IMR-90 (cell line): ENCODE measurements around the gene KAT2B. TPM values are rescaled to one million over a fixed set of nuclear protein-coding genes. Genes with fewer than 3 reads are reported as not detected.

Experiments
- ATAC-seq: fragments of 200-7000 bp; cut with Tn5 transposase; 2 replicates; pipeline ENCODE4 v1.9.1; 2020; ENCODE audit warnings: low read depth, mild to moderate bottlenecking, moderate library complexity
- BruUV-seq: library from RNA; stranded (reverse); fragments of 400-500 nt; replicated peaks from 2 replicates; lab custom pipeline; 2021; lab: Mats Ljungman, UMichigan
- CTCF ChIA-PET: fragments of 300-600 bp; formaldehyde crosslinking; extraction: SDS; loops from one replicate; lab custom pipeline; 2021; ENCODE audit warnings: antibody characterized with exemption; lab: Yijun Ruan, JAX
- POLR2A ChIA-PET: fragments of 300-600 bp; sonication (Branson Sonifier 250); formaldehyde crosslinking; loops from one replicate; lab custom pipeline; 2022; ENCODE audit warnings: antibody characterized with exemption; ENCODE audit not compliant: unreplicated experiment; lab: Charles Lee
- DNase-seq: peaks from one replicate; pipeline ENCODE4 v3.0.0; 2013
- H2AFZ ChIP-seq: replicated peaks from 2 replicates; pipeline ENCODE3; 2013; ENCODE audit warnings: low read length, mild to moderate bottlenecking; ENCODE audit not compliant: poor library complexity
- H2AK5ac ChIP-seq: 2 replicates; pipeline ENCODE4 v1.6.1; 2013; ENCODE audit warnings: low read depth, low read length, inconsistent platforms
- H2AK9ac ChIP-seq: replicated peaks from 2 replicates; pipeline ENCODE3; 2013; ENCODE audit warnings: mild to moderate bottlenecking, low read depth, low read length, moderate library complexity; ENCODE audit not compliant: poor library complexity
- H2BK120ac ChIP-seq: 2 replicates; pipeline ENCODE4 v1.6.1; 2013; ENCODE audit warnings: low read depth, low read length, inconsistent platforms
- H2BK15ac ChIP-seq: 3 replicates; pipeline ENCODE4 v1.6.1; 2013; ENCODE audit warnings: low read depth, low read length, inconsistent platforms
- H2BK20ac ChIP-seq: 2 replicates; pipeline ENCODE4 v1.6.1; 2013; ENCODE audit warnings: low read depth, mild to moderate bottlenecking, inconsistent platforms, low read length, moderate library complexity
- H2BK5ac ChIP-seq: 2 replicates; pipeline ENCODE4 v1.6.1; 2013; ENCODE audit warnings: mild to moderate bottlenecking, low read depth, low read length, inconsistent platforms; ENCODE audit not compliant: poor library complexity, severe bottlenecking
- H3K14ac ChIP-seq: replicated peaks from 2 replicates; pipeline ENCODE4 v1.6.1; 2013; ENCODE audit warnings: low read depth, low read length, inconsistent platforms
- H3K18ac ChIP-seq: 2 replicates; pipeline ENCODE4 v1.6.1; 2013; ENCODE audit warnings: low read depth, low read length, control low read depth
- H3K23ac ChIP-seq: 2 replicates; pipeline ENCODE4 v1.6.1; 2013; ENCODE audit warnings: low read depth, low read length, inconsistent platforms
- H3K27ac ChIP-seq: 2 replicates; pipeline ENCODE4 v1.5.1; 2013; ENCODE audit warnings: mild to moderate bottlenecking, control low read depth, low read length; ENCODE audit not compliant: insufficient read depth
- H3K27me3 ChIP-seq: 2 replicates; pipeline ENCODE4 v1.6.1; 2013; ENCODE audit warnings: low read length; ENCODE audit not compliant: control insufficient read depth, insufficient read depth
- H3K36me3 ChIP-seq: 2 replicates; pipeline ENCODE4 v1.6.1; 2013; ENCODE audit warnings: low read length, mixed read lengths; ENCODE audit not compliant: control insufficient read depth, insufficient read depth
- H3K4ac ChIP-seq: 2 replicates; pipeline ENCODE4 v1.6.1; 2013; ENCODE audit warnings: low read depth, low read length, inconsistent platforms
- H3K4me1 ChIP-seq: 2 replicates; pipeline ENCODE4 v1.6.1; 2013; ENCODE audit warnings: low read length, mixed read lengths; ENCODE audit not compliant: control insufficient read depth, insufficient read depth
- H3K4me2 ChIP-seq: 2 replicates; pipeline ENCODE4 v1.6.1; 2013; ENCODE audit warnings: low read depth, mild to moderate bottlenecking, control low read depth, low read length, moderate library complexity
- H3K4me3 ChIP-seq: 2 replicates; pipeline ENCODE4 v1.5.1; 2013; ENCODE audit warnings: low read depth, mild to moderate bottlenecking, control low read depth, low read length, moderate library complexity; ENCODE audit not compliant: insufficient read depth
- H3K56ac ChIP-seq: 2 replicates; pipeline ENCODE4 v1.6.1; 2013; ENCODE audit warnings: low read length, inconsistent platforms; ENCODE audit not compliant: insufficient read depth; ENCODE audit errors: extremely low read depth
- H3K79me1 ChIP-seq, 2 experiments: 2 replicates each; pipeline ENCODE4 v1.6.1; 2013; ENCODE audit warnings: low read length in 2 of 2, inconsistent platforms in 1 of 2, low read depth in 1 of 2
- H3K9ac ChIP-seq: 2 replicates; pipeline ENCODE4 v1.6.1; 2013; ENCODE audit warnings: low read depth, low read length, control low read depth
- H3K9me1 ChIP-seq: 2 replicates; pipeline ENCODE4 v1.6.1; 2013; ENCODE audit warnings: low read length, inconsistent platforms; ENCODE audit not compliant: insufficient read depth
- H3K9me3 ChIP-seq: 2 replicates; pipeline ENCODE4 v1.6.1; 2013; ENCODE audit warnings: low read length; ENCODE audit not compliant: control insufficient read depth, insufficient read depth
- H4K20me1 ChIP-seq: 2 replicates; pipeline ENCODE4 v1.6.1; 2013; ENCODE audit warnings: low read length, inconsistent platforms; ENCODE audit not compliant: insufficient read depth
- H4K5ac ChIP-seq: 2 replicates; pipeline ENCODE4 v1.6.1; 2013; ENCODE audit warnings: mild to moderate bottlenecking, low read depth, low read length, control low read depth
- H4K8ac ChIP-seq, 2 experiments: 2 replicates each; pipeline ENCODE4 v1.6.1; 2013; ENCODE audit warnings: low read depth in 2 of 2, low read length in 2 of 2, control low read depth in 1 of 2, inconsistent platforms in 1 of 2
- H4K91ac ChIP-seq: 2 replicates; pipeline ENCODE4 v1.6.1; 2013; ENCODE audit warnings: low read depth, low read length, inconsistent platforms; ENCODE audit not compliant: insufficient read depth
- CHD1 ChIP-seq: IDR thresholded peaks from 2 replicates; pipeline ENCODE4 v1.6.1; 2012; ENCODE audit warnings: low read depth, low read length, improper control_type of control experiment
- MXI1 ChIP-seq: IDR thresholded peaks from 2 replicates; pipeline ENCODE4 v1.6.1; 2012; ENCODE audit warnings: low read depth, mild to moderate bottlenecking, low read length, moderate library complexity, borderline replicate concordance
- RFX5 ChIP-seq: IDR thresholded peaks from 2 replicates; pipeline ENCODE4 v1.8.0; 2012; ENCODE audit warnings: low read depth, mild to moderate bottlenecking, low read length, moderate library complexity
- WGBS, 2 experiments: methylation state at CpG; one replicate each; pipeline versions ENCODE4 v1.1.5 to v1.1.7; 2013; ENCODE audit warnings: missing lambda C conversion rate in 2 of 2; ENCODE audit not compliant: insufficient read length in 1 of 2; ENCODE audit errors: extremely low coverage in 2 of 2; 5-methylcytosine and 5-hydroxymethylcytosine counted together
- dilution Hi-C: fragments of 300-500 bp; cut with HindIII; formaldehyde crosslinking; loops from one replicate; pipeline ENCODE4 v1.14.3; 2018; ENCODE audit warnings: low sequenced_read_pairs; ENCODE audit not compliant: unreplicated experiment
- in situ Hi-C: fragments of 300-500 bp; cut with MboI; formaldehyde crosslinking; loops from 3 replicates; pipeline ENCODE4 v1.14.3; 2019; ENCODE audit warnings: low sequenced_read_pairs, inconsistent platforms, mixed read lengths
- intact Hi-C: fragments of 100-400 bp; cut with micrococcal nuclease; formaldehyde crosslinking; loops from 2 replicates; pipeline ENCODE4 v1.10.0; 2022
- polyA plus RNA-seq, 3 experiments: library from polyadenylated mRNA; depleted of rRNA; stranded (reverse); fragments of >200 nt; gene quantifications; 2 replicates each; pipeline ENCODE4 v1.2.3, GENCODE V29; 2012; ENCODE audit warnings: low replicate concordance in 1 of 3
- total RNA-seq: library from RNA; depleted of rRNA; stranded (reverse); fragments of >200 nt; gene quantifications from 2 replicates; pipeline ENCODE4 v1.2.3, GENCODE V29; 2012
- TF ChIP-seq, protein P1 (sequence below): fragments of 150-350 bp; IDR thresholded peaks from 2 replicates; pipeline ENCODE4 v1.6.1; 2017; ENCODE audit warnings: mild to moderate bottlenecking, antibody characterized with exemption, low read length, low read depth

Gene KAT2B
- total and polyA plus RNA-seq, 2 of the 4 experiments (the other 2 are of a cell fraction) = 2.0 to 2.2 TPM

DNA sequence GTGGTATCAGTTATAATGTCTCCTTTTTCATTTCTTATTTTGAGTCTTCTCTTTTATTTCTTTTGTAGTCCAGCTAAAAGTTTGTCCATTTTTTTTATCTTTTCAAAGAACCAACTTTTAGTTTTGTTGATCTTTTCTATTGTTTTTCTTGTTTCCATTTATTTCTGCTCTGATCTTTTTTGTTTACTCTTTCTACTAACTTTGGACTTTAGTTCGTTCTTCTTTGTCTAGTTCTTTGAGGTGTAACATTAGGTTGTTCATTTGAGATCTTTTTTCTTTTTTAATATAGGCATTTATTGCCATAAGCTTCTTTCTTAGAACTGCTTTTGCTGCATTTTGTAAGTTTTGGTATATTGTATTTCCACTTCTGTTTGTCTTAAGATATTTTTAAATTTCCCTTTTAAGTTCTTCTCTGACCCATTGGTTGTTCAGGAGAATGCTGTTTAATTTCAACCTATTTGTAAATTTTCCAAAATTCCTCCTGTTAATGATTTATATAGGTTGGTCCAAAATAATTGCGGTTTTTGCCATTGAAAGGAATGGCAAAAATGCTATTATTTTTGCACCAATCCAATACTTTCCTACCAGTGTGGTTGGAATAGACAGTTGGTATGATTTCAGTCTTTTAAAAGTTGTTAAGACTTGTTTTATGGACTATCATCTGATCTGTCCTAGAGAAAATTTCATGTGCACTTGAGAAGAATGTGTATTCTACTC, 51.2 kb downstream of the KAT2B start:
- no peak overlapping the region for H3K56ac ChIP-seq
- no peak overlapping the region for H3K23ac ChIP-seq
- DNase-seq = no peak
- no peak overlapping the region for H3K9ac ChIP-seq
- no peak overlapping the region for H4K5ac ChIP-seq
- ATAC-seq = no peak
- H2BK120ac ChIP-seq = no peak overlapping the region
- H2AFZ ChIP-seq = no peak overlapping the region
- H3K4ac ChIP-seq = no peak overlapping the region
- H2BK15ac ChIP-seq = no peak overlapping the region
- ChIA-PET CTCF (no interaction called here), POLR2A (no interaction called here)
- no peak overlapping the region for H3K4me3 ChIP-seq
- no TSS peak for BruUV-seq
- no peak overlapping the region for H2BK20ac ChIP-seq
- WGBS, 2 experiments = no CpG with 5 or more reads among the region's 2 CpGs
- H3K4me2 ChIP-seq = no peak overlapping the region
- H3K36me3 ChIP-seq = no peaks in the 10 kb centered on the region
- no peaks in the 10 kb centered on the region for H4K20me1 ChIP-seq
- no peak overlapping the region for H3K27ac ChIP-seq
- H3K79me1 ChIP-seq = no peaks in the 10 kb centered on the region
- no peak overlapping the region for H3K14ac ChIP-seq
- no peak overlapping the region for H4K8ac ChIP-seq
- intact Hi-C loops = no loop called here
- no peak overlapping the region for H3K18ac ChIP-seq
- H3K9me3 ChIP-seq = no peaks in the 10 kb centered on the region
- H2AK9ac ChIP-seq = no peak overlapping the region
- no peak overlapping the region for H2BK5ac ChIP-seq
- no peak overlapping the region for H2AK5ac ChIP-seq
- H4K91ac ChIP-seq = no peak overlapping the region
- H3K9me1 ChIP-seq = no peaks in the 10 kb centered on the region
- no peak for TF ChIP-seq MXI1
- TF ChIP-seq RFX5 = no peak
- TF ChIP-seq, protein P1, sequence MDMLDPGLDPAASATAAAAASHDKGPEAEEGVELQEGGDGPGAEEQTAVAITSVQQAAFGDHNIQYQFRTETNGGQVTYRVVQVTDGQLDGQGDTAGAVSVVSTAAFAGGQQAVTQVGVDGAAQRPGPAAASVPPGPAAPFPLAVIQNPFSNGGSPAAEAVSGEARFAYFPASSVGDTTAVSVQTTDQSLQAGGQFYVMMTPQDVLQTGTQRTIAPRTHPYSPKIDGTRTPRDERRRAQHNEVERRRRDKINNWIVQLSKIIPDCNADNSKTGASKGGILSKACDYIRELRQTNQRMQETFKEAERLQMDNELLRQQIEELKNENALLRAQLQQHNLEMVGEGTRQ = no peak
- no peak for TF ChIP-seq CHD1
- dilution Hi-C loops = no loop called here
- in situ Hi-C loops = no loop called here
- no peaks in the 10 kb centered on the region for H3K27me3 ChIP-seq
- H3K4me1 ChIP-seq = no peaks in the 10 kb centered on the region
